ENCODE results near the gene KCTD17. TPM values are rescaled to one million over a fixed set of nuclear protein-coding genes. Genes with fewer than 3 reads are reported as not detected.

The KCTD17 gene
- total RNA-seq, 1 donor from 2014 or later, result 31.3 TPM

GRCh38 chr22:37047006-37047405 lies 4.5 kb upstream of the KCTD17 start:
- H3K4me1 ChIP-seq (ENCODE audit: insufficient read depth, low read length), result no peaks in the 10 kb centered on the region
- no peak overlapping the region for H3K9ac ChIP-seq (ENCODE audit: low read length)
- no peak overlapping the region for H3K4me3 ChIP-seq (ENCODE audit: insufficient read depth, low read depth, low read length)
- H3K27ac ChIP-seq (ENCODE audit: low read depth, low read length), result no peak overlapping the region
- DNase-seq (ENCODE audit: low read depth) (no peak), FAIRE-seq (no peak)
- Mint-ChIP-seq H3K9me3 (ENCODE audit: unreplicated experiment) (no peaks in the 10 kb centered on the region), H3K27ac (ENCODE audit: unreplicated experiment) (no peak overlapping the region), H3K36me3 (ENCODE audit: low read depth, unreplicated experiment) (no peaks in the 10 kb centered on the region), H3K4me3 (ENCODE audit: unreplicated experiment) (no peak overlapping the region), H3K27me3 (ENCODE audit: low read depth, unreplicated experiment) (peaks cover 5% of the 10 kb centered on the region), H3K4me1 (ENCODE audit: low read depth, unreplicated experiment) (no peaks in the 10 kb centered on the region)
- no peak for TF ChIP-seq EZH2 (IDR thresholded peaks at IDR 0.05; ENCODE audit: insufficient read depth, low read length)
- TF ChIP-seq, protein P1, sequence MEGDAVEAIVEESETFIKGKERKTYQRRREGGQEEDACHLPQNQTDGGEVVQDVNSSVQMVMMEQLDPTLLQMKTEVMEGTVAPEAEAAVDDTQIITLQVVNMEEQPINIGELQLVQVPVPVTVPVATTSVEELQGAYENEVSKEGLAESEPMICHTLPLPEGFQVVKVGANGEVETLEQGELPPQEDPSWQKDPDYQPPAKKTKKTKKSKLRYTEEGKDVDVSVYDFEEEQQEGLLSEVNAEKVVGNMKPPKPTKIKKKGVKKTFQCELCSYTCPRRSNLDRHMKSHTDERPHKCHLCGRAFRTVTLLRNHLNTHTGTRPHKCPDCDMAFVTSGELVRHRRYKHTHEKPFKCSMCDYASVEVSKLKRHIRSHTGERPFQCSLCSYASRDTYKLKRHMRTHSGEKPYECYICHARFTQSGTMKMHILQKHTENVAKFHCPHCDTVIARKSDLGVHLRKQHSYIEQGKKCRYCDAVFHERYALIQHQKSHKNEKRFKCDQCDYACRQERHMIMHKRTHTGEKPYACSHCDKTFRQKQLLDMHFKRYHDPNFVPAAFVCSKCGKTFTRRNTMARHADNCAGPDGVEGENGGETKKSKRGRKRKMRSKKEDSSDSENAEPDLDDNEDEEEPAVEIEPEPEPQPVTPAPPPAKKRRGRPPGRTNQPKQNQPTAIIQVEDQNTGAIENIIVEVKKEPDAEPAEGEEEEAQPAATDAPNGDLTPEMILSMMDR (IDR thresholded peaks at IDR 0.05; ENCODE audit: insufficient read depth, low read depth, low read length), result no peak
- H4K20me1 ChIP-seq (ENCODE audit: insufficient read depth, low read length), result no peaks in the 10 kb centered on the region
- no peaks in the 10 kb centered on the region for H3K27me3 ChIP-seq (ENCODE audit: insufficient read depth, low read length)
- H2AFZ ChIP-seq (ENCODE audit: low read depth, low read length), result no peak overlapping the region
- H3K9me3 ChIP-seq (ENCODE audit: insufficient read depth, low read depth, low read length), result no peaks in the 10 kb centered on the region
- H3K79me2 ChIP-seq (ENCODE audit: insufficient read depth, low read length), result peaks cover under 1% of the 10 kb centered on the region
- no peak overlapping the region for H3K4me2 ChIP-seq (ENCODE audit: low read length)
- no peaks in the 10 kb centered on the region for H3K36me3 ChIP-seq (ENCODE audit: insufficient read depth, low read length)

- Histone ChIP-seq H3K4me2 (ENCODE audit: low read length) (no peak overlapping the region), H2AFZ (ENCODE audit: low read depth, low read length) (no peak overlapping the region), H3K79me2 (ENCODE audit: insufficient read depth, low read length) (peaks cover 8% of the 10 kb centered on the region), H4K20me1 (ENCODE audit: insufficient read depth, low read length) (peaks cover 11% of the 10 kb centered on the region), H3K4me3 (ENCODE audit: insufficient read depth, low read depth, low read length) (no peak overlapping the region), H3K27ac (ENCODE audit: low read depth, low read length) (no peak overlapping the region), H3K36me3 (ENCODE audit: insufficient read depth, low read length) (no peaks in the 10 kb centered on the region), H3K4me1 (ENCODE audit: insufficient read depth, low read length) (peaks cover 5% of the 10 kb centered on the region), H3K9ac (ENCODE audit: low read length) (no peak overlapping the region), H3K27me3 (ENCODE audit: insufficient read depth, low read length) (no peaks in the 10 kb centered on the region), H3K9me3 (ENCODE audit: insufficient read depth, low read depth, low read length) (no peaks in the 10 kb centered on the region)
- H3K27ac Mint-ChIP-seq (ENCODE audit: unreplicated experiment), result no peak overlapping the region
- no peak for TF ChIP-seq EZH2 (IDR thresholded peaks at IDR 0.05; ENCODE audit: insufficient read depth, low read length)
- TF ChIP-seq, protein P1 (IDR thresholded peaks at IDR 0.05; ENCODE audit: insufficient read depth, low read depth, low read length), result no peak
- H3K4me1 Mint-ChIP-seq (ENCODE audit: low read depth, unreplicated experiment), result peaks cover 4% of the 10 kb centered on the region
- no peak overlapping the region for H3K4me3 Mint-ChIP-seq (ENCODE audit: unreplicated experiment)
- H3K36me3 Mint-ChIP-seq (ENCODE audit: low read depth, unreplicated experiment), result no peaks in the 10 kb centered on the region
- no peaks in the 10 kb centered on the region for H3K9me3 Mint-ChIP-seq (ENCODE audit: unreplicated experiment)
- FAIRE-seq, result no peak
- no peak for DNase-seq (ENCODE audit: low read depth)
- peaks cover 5% of the 10 kb centered on the region for H3K27me3 Mint-ChIP-seq (ENCODE audit: low read depth, unreplicated experiment)
Observed at GRCh38 chr22:37048133-37048532, 3.4 kb upstream of the KCTD17 start.

DNA sequence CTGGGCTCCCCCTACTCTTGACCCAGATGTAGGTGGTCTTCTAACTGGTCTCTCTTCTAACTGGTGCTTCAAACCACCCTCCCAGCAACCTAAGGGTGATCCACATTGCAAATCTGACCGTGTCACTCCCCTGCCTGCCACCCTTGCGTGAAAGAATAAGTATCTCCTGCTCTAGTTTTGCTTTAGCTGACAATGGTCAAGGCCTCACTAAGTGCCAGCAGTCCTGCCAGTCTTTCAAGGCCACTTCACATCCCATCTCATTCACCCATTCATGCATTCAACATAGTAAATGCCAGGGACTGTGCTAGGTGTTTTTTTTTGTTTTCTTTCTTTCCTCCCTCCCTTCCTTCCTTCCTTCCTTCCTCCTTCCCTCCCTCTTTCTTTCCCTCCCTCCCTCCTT lies 2.3 kb upstream of the KCTD17 start:
- H3K27me3 Mint-ChIP-seq (ENCODE audit: low read depth, unreplicated experiment), result no peaks in the 10 kb centered on the region
- Histone ChIP-seq H3K9ac (ENCODE audit: low read length) (no peak overlapping the region), H3K27me3 (ENCODE audit: insufficient read depth, low read length) (no peaks in the 10 kb centered on the region), H3K27ac (ENCODE audit: low read depth, low read length) (no peak overlapping the region), H3K4me3 (ENCODE audit: insufficient read depth, low read depth, low read length) (no peak overlapping the region), H3K36me3 (ENCODE audit: insufficient read depth, low read length) (no peaks in the 10 kb centered on the region), H3K4me1 (ENCODE audit: insufficient read depth, low read length) (peaks cover 5% of the 10 kb centered on the region), H3K79me2 (ENCODE audit: insufficient read depth, low read length) (peaks cover 8% of the 10 kb centered on the region), H3K4me2 (ENCODE audit: low read length) (no peak overlapping the region), H2AFZ (ENCODE audit: low read depth, low read length) (no peak overlapping the region), H4K20me1 (ENCODE audit: insufficient read depth, low read length) (peaks cover 16% of the 10 kb centered on the region), H3K9me3 (ENCODE audit: insufficient read depth, low read depth, low read length) (no peaks in the 10 kb centered on the region)
- no peak overlapping the region for H3K4me3 Mint-ChIP-seq (ENCODE audit: unreplicated experiment)
- peaks cover 4% of the 10 kb centered on the region for H3K4me1 Mint-ChIP-seq (ENCODE audit: low read depth, unreplicated experiment)
- TF ChIP-seq, protein P1 (IDR thresholded peaks at IDR 0.05; ENCODE audit: insufficient read depth, low read depth, low read length), result no peak
- TF ChIP-seq EZH2 (IDR thresholded peaks at IDR 0.05; ENCODE audit: insufficient read depth, low read length), result no peak
- H3K36me3 Mint-ChIP-seq (ENCODE audit: low read depth, unreplicated experiment), result peaks cover 2% of the 10 kb centered on the region
- H3K9me3 Mint-ChIP-seq (ENCODE audit: unreplicated experiment), result no peaks in the 10 kb centered on the region
- no peak for DNase-seq (ENCODE audit: low read depth)
- no peak for FAIRE-seq
- H3K27ac Mint-ChIP-seq (ENCODE audit: unreplicated experiment), result no peak overlapping the region

Measured in astrocyte (in vitro differentiated cells and primary cell).